Trophoblast cell (in vitro differentiated cells and primary cell): ENCODE data around the gene MFSD11.
"Not testable (repeated sequence)": the region's sequence is repeated elsewhere in the genome, so short reads cannot be mapped to it uniquely, and the experiment has no call there.

ENCODE experiments used
- DNase-seq, 2 donors: peaks; one replicate each; pipeline ENCODE4 v3.0.0-alpha.2; 2016
- H2AFZ ChIP-seq: 2 replicates; pipeline ENCODE4 v1.6.1; 2013; ENCODE audit warnings: low read length, moderate library complexity, mild to moderate bottlenecking; ENCODE audit not compliant: insufficient read depth, poor library complexity
- H2AK5ac ChIP-seq: 2 replicates; pipeline ENCODE4 v1.6.1; 2013; ENCODE audit warnings: mild to moderate bottlenecking, low read length
- H2BK120ac ChIP-seq: 2 replicates; pipeline ENCODE4 v1.6.1; 2013; ENCODE audit warnings: low read length, mild to moderate bottlenecking, moderate library complexity; ENCODE audit not compliant: insufficient read depth, poor library complexity
- H2BK12ac ChIP-seq: 2 replicates; pipeline ENCODE4 v1.6.1; 2013; ENCODE audit warnings: mild to moderate bottlenecking, low read length, moderate library complexity
- H2BK5ac ChIP-seq: 2 replicates; pipeline ENCODE4 v1.6.1; 2013; ENCODE audit warnings: low read length, low read depth, moderate library complexity, mild to moderate bottlenecking; ENCODE audit not compliant: poor library complexity
- H3K14ac ChIP-seq: 2 replicates; pipeline ENCODE4 v1.6.1; 2013; ENCODE audit warnings: mild to moderate bottlenecking, low read length
- H3K18ac ChIP-seq: 2 replicates; pipeline ENCODE4 v1.6.1; 2013; ENCODE audit warnings: mild to moderate bottlenecking, low read length
- H3K23ac ChIP-seq: 2 replicates; pipeline ENCODE4 v1.6.1; 2013; ENCODE audit warnings: low read length
- H3K27ac ChIP-seq: 2 replicates; pipeline ENCODE4 v1.5.1; 2013; ENCODE audit warnings: low read depth, mild to moderate bottlenecking, inconsistent platforms, low read length, moderate library complexity
- H3K27me3 ChIP-seq: 2 replicates; pipeline ENCODE4 v1.6.1; 2013; ENCODE audit warnings: inconsistent platforms, mild to moderate bottlenecking, low read length, moderate library complexity; ENCODE audit not compliant: insufficient read depth
- H3K36me3 ChIP-seq, 2 experiments: 1 replicate in 1 of 2; 2 replicates in 1 of 2; pipeline ENCODE4 v1.6.1; 2013; ENCODE audit warnings: low read length in 2 of 2, mild to moderate bottlenecking in 2 of 2, moderate library complexity in 1 of 2; ENCODE audit not compliant: insufficient read depth in 2 of 2, control insufficient read depth in 1 of 2
- H3K4ac ChIP-seq: 2 replicates; pipeline ENCODE4 v1.6.1; 2013; ENCODE audit warnings: low read depth, mild to moderate bottlenecking, low read length, moderate library complexity
- H3K4me1 ChIP-seq, 2 experiments: 1 replicate in 1 of 2; 2 replicates in 1 of 2; pipeline ENCODE4 v1.6.1; 2013; ENCODE audit warnings: low read length in 2 of 2, mild to moderate bottlenecking in 2 of 2, moderate library complexity in 1 of 2; ENCODE audit not compliant: insufficient read depth in 2 of 2, control insufficient read depth in 1 of 2
- H3K4me2 ChIP-seq: 2 replicates; pipeline ENCODE4 v1.6.1; 2013; ENCODE audit warnings: inconsistent platforms, mild to moderate bottlenecking, low read length, moderate library complexity
- H3K4me3 ChIP-seq: 2 replicates; pipeline ENCODE4 v1.5.1; 2013; ENCODE audit warnings: mild to moderate bottlenecking, low read depth, low read length, inconsistent platforms
- H3K79me1 ChIP-seq: one replicate; pipeline ENCODE4 v1.6.1; 2013; ENCODE audit warnings: low read length
- H3K79me2 ChIP-seq: 2 replicates; pipeline ENCODE4 v1.6.1; 2013; ENCODE audit warnings: low read length, mild to moderate bottlenecking; ENCODE audit not compliant: control insufficient read depth, insufficient read depth, poor library complexity
- H3K9ac ChIP-seq: 2 replicates; pipeline ENCODE4 v1.6.1; 2013; ENCODE audit warnings: mild to moderate bottlenecking, low read length
- H3K9me3 ChIP-seq: 2 replicates; pipeline ENCODE4 v1.6.1; 2013; ENCODE audit warnings: low read depth, mild to moderate bottlenecking, control low read depth, inconsistent platforms, low read length; ENCODE audit not compliant: insufficient read depth
- H4K12ac ChIP-seq: 2 replicates; pipeline ENCODE4 v1.6.1; 2013; ENCODE audit warnings: low read depth, mild to moderate bottlenecking, low read length, moderate library complexity
- H4K8ac ChIP-seq: 2 replicates; pipeline ENCODE4 v1.6.1; 2013; ENCODE audit warnings: low read depth, mild to moderate bottlenecking, low read length, moderate library complexity
- H4K91ac ChIP-seq: one replicate; pipeline ENCODE4 v1.6.1; 2013; ENCODE audit warnings: low read depth, mild to moderate bottlenecking, low read length, moderate library complexity
- WGBS: extraction: QIAGEN DNeasy Blood & Tissue Kit; methylation state at CpG from one replicate; pipeline ENCODE4 v1.1.7; 2013; ENCODE audit warnings: missing lambda C conversion rate; ENCODE audit not compliant: insufficient read length, insufficient coverage; ENCODE audit errors: extremely low coverage; 5-methylcytosine and 5-hydroxymethylcytosine counted together

The MFSD11 gene

GRCh38 chr17:76721463-76721862, 16.5 kb upstream of the MFSD11 start:
- no peak overlapping the region for H3K14ac ChIP-seq
- H3K9ac ChIP-seq, result no peak overlapping the region
- no peak overlapping the region for H3K23ac ChIP-seq
- H3K9me3 ChIP-seq, result no peaks in the 10 kb centered on the region
- no peak overlapping the region for H3K4me3 ChIP-seq
- H3K27me3 ChIP-seq, result no peaks in the 10 kb centered on the region
- DNase-seq, result no peak
- no peak overlapping the region for H3K4ac ChIP-seq
- H2AFZ ChIP-seq, result no peak overlapping the region
- WGBS, result no CpG with 5 or more reads among the region's 10 CpGs
- no peak overlapping the region for H3K4me2 ChIP-seq
- no peak overlapping the region for H2BK12ac ChIP-seq
- no peak overlapping the region for H3K18ac ChIP-seq
- no peak overlapping the region for H4K91ac ChIP-seq
- H3K36me3 ChIP-seq, result peaks cover 53 to 66% of the 10 kb centered on the region in 2 experiments
- H4K12ac ChIP-seq, result no peak overlapping the region
- no peak overlapping the region for H3K27ac ChIP-seq
- H3K79me1 ChIP-seq, result peaks cover 6% of the 10 kb centered on the region
- H3K79me2 ChIP-seq, result peaks cover 4% of the 10 kb centered on the region
- no peak overlapping the region for H2BK120ac ChIP-seq
- no peaks in the 10 kb centered on the region for H3K4me1 ChIP-seq
- H2BK5ac ChIP-seq, result no peak overlapping the region
- H2AK5ac ChIP-seq, result no peak overlapping the region
- no peak overlapping the region for H4K8ac ChIP-seq

- H3K27ac ChIP-seq, result no peak overlapping the region
- no peak overlapping the region for H3K9ac ChIP-seq
- H2AFZ ChIP-seq, result no peak overlapping the region
These were observed 15.6 kb upstream of the MFSD11 start for GRCh38 chr17:76722279-76722678.

GRCh38 chr17:76722977-76723376, 14.9 kb upstream of the MFSD11 start:
- H3K79me1 ChIP-seq, result peaks cover 11% of the 10 kb centered on the region
- H3K27ac ChIP-seq, DNase-seq, H2BK12ac ChIP-seq, H2AK5ac ChIP-seq, H3K4me1 ChIP-seq, H4K91ac ChIP-seq, H3K9ac ChIP-seq, H3K14ac ChIP-seq, H2BK120ac ChIP-seq, H3K79me2 ChIP-seq, H4K8ac ChIP-seq, H3K9me3 ChIP-seq, H3K4me2 ChIP-seq, H3K4me3 ChIP-seq, H3K18ac ChIP-seq, H2BK5ac ChIP-seq, H3K27me3 ChIP-seq, H3K4ac ChIP-seq, H4K12ac ChIP-seq, H2AFZ ChIP-seq, H3K23ac ChIP-seq: not testable (repeated sequence)
- H3K36me3 ChIP-seq, result peaks cover 47 to 57% of the 10 kb centered on the region in 2 experiments
- no CpG with 5 or more reads among the region's 8 CpGs for WGBS

More at GRCh38 chr17:76722279-76722678, 15.6 kb upstream of the MFSD11 start:
- Histone ChIP-seq H3K9me3 (no peaks in the 10 kb centered on the region), H3K79me1 (peaks cover 11% of the 10 kb centered on the region), H3K4me1 (no peaks in the 10 kb centered on the region), H4K8ac (no peak overlapping the region), H2BK120ac (no peak overlapping the region), H3K14ac (no peak overlapping the region), H4K12ac (no peak overlapping the region), H3K27me3 (no peaks in the 10 kb centered on the region), H3K4ac (no peak overlapping the region), H4K91ac (no peak overlapping the region), H3K79me2 (peaks cover 6% of the 10 kb centered on the region), H2AK5ac (no peak overlapping the region), H3K36me3 (peaks cover 47 to 59% of the 10 kb centered on the region in 2 experiments), H3K4me2 (no peak overlapping the region), H3K18ac (no peak overlapping the region), H3K23ac (no peak overlapping the region), H2BK12ac (no peak overlapping the region), H3K4me3 (no peak overlapping the region), H2BK5ac (no peak overlapping the region)
- no CpG with 5 or more reads among the region's 8 CpGs for WGBS
- no peak for DNase-seq

- Histone ChIP-seq H2AK5ac (no peak overlapping the region), H3K27ac (no peak overlapping the region), H3K18ac (no peak overlapping the region), H3K4me3 (no peak overlapping the region), H3K9ac (no peak overlapping the region), H2BK120ac (no peak overlapping the region), H3K79me1 (peaks cover 11% of the 10 kb centered on the region), H3K4ac (no peak overlapping the region), H3K27me3 (no peaks in the 10 kb centered on the region), H3K9me3 (no peaks in the 10 kb centered on the region), H3K36me3 (peaks cover 39 to 49% of the 10 kb centered on the region in 2 experiments), H3K4me1 (no peaks in the 10 kb centered on the region), H2AFZ (no peak overlapping the region), H2BK12ac (no peak overlapping the region), H3K14ac (no peak overlapping the region), H3K79me2 (peaks cover 6% of the 10 kb centered on the region), H3K4me2 (no peak overlapping the region), H2BK5ac (no peak overlapping the region), H4K12ac (no peak overlapping the region), H4K8ac (no peak overlapping the region), H4K91ac (no peak overlapping the region), H3K23ac (no peak overlapping the region)
- DNase-seq, result no peak
- no CpG with 5 or more reads among the region's 9 CpGs for WGBS
These were observed 14.1 kb upstream of the MFSD11 start for GRCh38 chr17:76723812-76724211.
